HG03571 (cell line): ENCODE data around the gene MYOM1.
A peak's percentile ranks its signal among the peaks of the same experiment; 100 is the strongest.

Source experiments
- ATAC-seq: cut with Tn5 transposase; IDR thresholded peaks from one replicate; pipeline ENCODE4 v1.9.1; 2021; ENCODE audit not compliant: unreplicated experiment

MYOM1 gene

GRCh38 chr18:3219631-3220335, at the start of gene MYOM1:
MYOM1 (minus strand) TSS chr18:3219968; CDS start chr18:3215223, 4,745 bp downstream.
- ATAC-seq = no peak

- ATAC-seq = no peak
Observed at GRCh38 chr18:3269241-3269913, 49.6 kb upstream of the MYOM1 start.

GRCh38 chr18:3268306-3268705, 48.5 kb upstream of the MYOM1 start:
- ATAC-seq = no peak

- ATAC-seq = no peak
Observed at GRCh38 chr18:3266062-3266608, 46.4 kb upstream of the MYOM1 start.

GRCh38 chr18:3265564-3266033, 45.8 kb upstream of the MYOM1 start:
- no peak for ATAC-seq

GRCh38 chr18:3264362-3264761, 44.6 kb upstream of the MYOM1 start:
- ATAC-seq = no peak

- no peak for ATAC-seq
Observed at GRCh38 chr18:3263132-3263700, 43.4 kb upstream of the MYOM1 start.

GRCh38 chr18:3262234-3263131, 42.7 kb upstream of the MYOM1 start:
- ATAC-seq = peak; percentile 15

GRCh38 chr18:3261373-3262233, 41.8 kb upstream of the MYOM1 start, which contains the start of gene MYL12B:
MYL12B (plus strand) TSS chr18:3262133; CDS start chr18:3272899, 10,766 bp downstream.
- ATAC-seq = peak; percentile 79

GRCh38 chr18:3260995-3261372, 41.2 kb upstream of the MYOM1 start:
- ATAC-seq = no peak

- ATAC-seq = no peak
Observed at GRCh38 chr18:3257627-3258120, 37.9 kb upstream of the MYOM1 start.

GRCh38 chr18:3256693-3257626, 37.2 kb upstream of the MYOM1 start:
- no peak for ATAC-seq

GRCh38 chr18:3255611-3256165, 35.9 kb upstream of the MYOM1 start:
- ATAC-seq = no peak

GRCh38 chr18:3254725-3255124, 35.0 kb upstream of the MYOM1 start:
- no peak for ATAC-seq

GRCh38 chr18:3252843-3253242, 33.1 kb upstream of the MYOM1 start:
- no peak for ATAC-seq

GRCh38 chr18:3251963-3252277, 32.2 kb upstream of the MYOM1 start:
- ATAC-seq = no peak

GRCh38 chr18:3251249-3251962, 31.6 kb upstream of the MYOM1 start:
- no peak for ATAC-seq
